HepG2 (cell line): Measurements from ENCODE around the gene MMP24OS. TPM values are rescaled to one million over a fixed set of nuclear protein-coding genes. Genes with fewer than 3 reads are reported as not detected.

ENCODE experiments used
- AGO2 ChIP-seq: fragments of 200-400 bp; formaldehyde crosslinking; optimal IDR thresholded peaks from 2 replicates; pipeline ENCODE3; 2017; ENCODE audit warnings: mild to moderate bottlenecking, low read depth, low read length, moderate library complexity
- BCL6 ChIP-seq: IDR thresholded peaks from 2 replicates; pipeline ENCODE4 v1.6.1; 2016; ENCODE audit warnings: missing genetic modification reagents, missing compliant biosample characterization
- BORCS8-MEF2B ChIP-seq: sonication (generic); formaldehyde crosslinking; IDR thresholded peaks from 2 replicates; pipeline ENCODE4 v1.8.0; 2022; ENCODE audit warnings: mild to moderate bottlenecking, missing genetic modification reagents
- BRD4 ChIP-seq: sonication (generic); formaldehyde crosslinking; IDR thresholded peaks from 2 replicates; pipeline ENCODE4 v1.4.0; 2020; ENCODE audit warnings: missing genetic modification reagents
- ETV6 ChIP-seq: sonication (generic); formaldehyde crosslinking; conservative IDR thresholded peaks from 2 replicates; pipeline ENCODE4 v1.4.0; 2020; ENCODE audit warnings: missing genetic modification reagents
- HES4 ChIP-seq: sonication (generic); formaldehyde crosslinking; IDR thresholded peaks from 2 replicates; pipeline ENCODE4 v1.9.0; 2021; ENCODE audit warnings: mild to moderate bottlenecking, missing genetic modification reagents, borderline replicate concordance
- KAT7 ChIP-seq: IDR thresholded peaks from 2 replicates; pipeline ENCODE4 v1.6.1; 2018; ENCODE audit warnings: borderline replicate concordance, missing compliant biosample characterization
- KLF6 ChIP-seq: IDR thresholded peaks from 2 replicates; pipeline ENCODE4 v1.8.0; 2016; ENCODE audit warnings: missing biosample characterization, missing genetic modification reagents
- MEIS1 ChIP-seq: sonication (generic); formaldehyde crosslinking; IDR thresholded peaks from 2 replicates; pipeline ENCODE4 v1.9.0; 2021; ENCODE audit warnings: mild to moderate bottlenecking, missing genetic modification reagents, moderate library complexity, borderline replicate concordance
- MXD4 ChIP-seq: IDR thresholded peaks from 2 replicates; pipeline ENCODE4 v1.6.1; 2016; ENCODE audit warnings: mild to moderate bottlenecking, missing biosample characterization, missing genetic modification reagents
- NONO ChIP-seq, 2 experiments: fragments of 450-650 bp in 1 of 2; sonication (generic) in 1 of 2; formaldehyde crosslinking in 1 of 2; IDR thresholded peaks in 1 of 2; conservative IDR thresholded peaks in 1 of 2; 2 replicates each; pipeline versions ENCODE4 v1.6.1 to v1.8.0; 2017 to 2022; ENCODE audit warnings: mild to moderate bottlenecking in 1 of 2, missing genetic modification reagents in 1 of 2, moderate library complexity in 1 of 2
- U2AF1 ChIP-seq: fragments of 200-400 bp; formaldehyde crosslinking; optimal IDR thresholded peaks from 2 replicates; pipeline ENCODE3; 2017; ENCODE audit warnings: mild to moderate bottlenecking, low read depth, low read length
- ZBTB1 ChIP-seq: sonication (generic); formaldehyde crosslinking; IDR thresholded peaks from 2 replicates; pipeline ENCODE4 v1.4.0; 2020; ENCODE audit warnings: missing genetic modification reagents, borderline replicate concordance
- ZFP41 ChIP-seq: sonication (generic); formaldehyde crosslinking; IDR thresholded peaks from 2 replicates; pipeline ENCODE4 v1.4.0; 2020; ENCODE audit warnings: mild to moderate bottlenecking, missing genetic modification reagents, borderline replicate concordance
- ZMYM4 ChIP-seq: sonication (generic); formaldehyde crosslinking; IDR thresholded peaks from 2 replicates; pipeline ENCODE4 v1.8.1; 2023; ENCODE audit warnings: mild to moderate bottlenecking, missing genetic modification reagents
- ZNF333 ChIP-seq: sonication (generic); formaldehyde crosslinking; IDR thresholded peaks from 2 replicates; pipeline ENCODE4 v1.4.0; 2020; ENCODE audit warnings: mild to moderate bottlenecking, missing genetic modification reagents, borderline replicate concordance
- ZNF703 ChIP-seq: sonication (generic); formaldehyde crosslinking; IDR thresholded peaks from 2 replicates; pipeline ENCODE4 v1.5.1; 2020; ENCODE audit warnings: missing genetic modification reagents, mild to moderate bottlenecking, moderate library complexity, borderline replicate concordance
- ZNF709 ChIP-seq: sonication (generic); formaldehyde crosslinking; IDR thresholded peaks from 2 replicates; pipeline ENCODE4 v1.5.0; 2020; ENCODE audit warnings: mild to moderate bottlenecking, missing genetic modification reagents
- ZNF883 ChIP-seq: sonication (generic); formaldehyde crosslinking; IDR thresholded peaks from 2 replicates; pipeline ENCODE4 v1.5.1; 2020; ENCODE audit warnings: mild to moderate bottlenecking, missing genetic modification reagents; ENCODE audit errors: not compliant biosample characterization
- polyA plus RNA-seq, 8 experiments: library from polyadenylated mRNA; depleted of rRNA in 3 of 8; stranded (reverse) in 7 of 8; unstranded in 1 of 8; fragments of >200 nt; fragmentation: Illumina TruSeq in 4 of 8; extraction: Trizol in 4 of 8; gene quantifications; 2 replicates each; pipeline versions ENCODE4 v1.2.1 to v1.2.3, GENCODE V29; 2011 to 2016; ENCODE audit warnings: low read depth in 4 of 8, missing spikeins in 1 of 8, mixed read lengths in 1 of 8; ENCODE audit not compliant: insufficient read depth in 1 of 8
- total RNA-seq, 5 experiments: library from RNA; depleted of rRNA; stranded (reverse); fragments of >200 nt; fragmentation: Illumina TruSeq; extraction: Trizol; gene quantifications; 2 replicates each; pipeline ENCODE4 v1.2.3, GENCODE V29; 2016; ENCODE audit warnings: low read depth in 1 of 5
- TF ChIP-seq, protein P1 (sequence below): sonication (generic); formaldehyde crosslinking; conservative IDR thresholded peaks from 2 replicates; pipeline ENCODE4 v1.4.0; 2020; ENCODE audit warnings: missing genetic modification reagents
- TF ChIP-seq, protein P2 (sequence below): sonication (generic); formaldehyde crosslinking; IDR thresholded peaks from 2 replicates; pipeline ENCODE4 v1.4.0; 2020; ENCODE audit warnings: mild to moderate bottlenecking, missing genetic modification reagents
- TF ChIP-seq, protein P3 (sequence below): sonication (generic); formaldehyde crosslinking; IDR thresholded peaks from 2 replicates; pipeline ENCODE4 v1.8.0; 2022; ENCODE audit warnings: mild to moderate bottlenecking, missing genetic modification reagents, moderate library complexity

MMP24OS gene
- total and polyA plus RNA-seq, 2 of the 13 experiments (the other 11 are each of a cell fraction or from before 2014, with no cell fraction given) = 6.0 to 8.5 TPM

DNA sequence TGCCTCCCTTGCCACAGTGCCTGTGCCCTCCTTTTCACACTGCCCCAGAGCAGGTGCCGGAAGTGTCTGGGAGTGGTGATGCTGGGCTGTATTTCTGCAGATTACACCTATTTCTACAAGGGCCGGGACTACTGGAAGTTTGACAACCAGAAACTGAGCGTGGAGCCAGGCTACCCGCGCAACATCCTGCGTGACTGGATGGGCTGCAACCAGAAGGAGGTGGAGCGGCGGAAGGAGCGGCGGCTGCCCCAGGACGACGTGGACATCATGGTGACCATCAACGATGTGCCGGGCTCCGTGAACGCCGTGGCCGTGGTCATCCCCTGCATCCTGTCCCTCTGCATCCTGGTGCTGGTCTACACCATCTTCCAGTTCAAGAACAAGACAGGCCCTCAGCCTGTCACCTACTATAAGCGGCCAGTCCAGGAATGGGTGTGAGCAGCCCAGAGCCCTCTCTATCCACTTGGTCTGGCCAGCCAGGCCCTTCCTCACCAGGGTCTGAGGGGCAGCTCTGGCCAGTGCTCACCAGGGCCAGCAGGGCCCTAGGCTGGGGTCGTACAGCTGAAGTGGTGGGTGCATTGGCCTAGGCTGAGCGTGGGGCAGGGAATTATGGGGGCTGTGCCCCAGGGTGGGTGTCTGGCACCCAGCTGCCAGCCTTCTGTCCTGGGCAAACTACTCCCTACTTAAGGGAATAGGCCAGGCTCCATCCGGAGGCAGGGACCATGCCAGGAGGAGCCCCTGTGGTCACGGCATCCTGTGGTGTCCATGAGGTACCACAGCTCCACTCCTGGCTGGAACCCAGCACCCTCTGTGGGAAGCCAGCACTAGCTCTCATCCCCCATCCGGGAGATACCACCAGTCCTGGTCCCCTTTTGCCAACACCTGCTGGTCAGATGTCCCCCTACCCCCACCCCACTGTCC is 3.5 kb downstream of the MMP24OS start (continued):
- TF ChIP-seq ZNF703 (CRISPR knock-in tag) (no peak), MEIS1 (CRISPR knock-in tag) (no peak), AGO2 (peak; percentile 96), ZFP41 (CRISPR knock-in tag) (no peak), ZNF709 (0 out of 2 replicates have a peak, but pooled peaks have one; percentile 29), BRD4 (CRISPR knock-in tag) (0 out of 2 replicates have a peak, but pooled peaks have one; percentile 35), KLF6 (CRISPR knock-in tag) (no peak), BCL6 (CRISPR knock-in tag) (no peak), HES4 (CRISPR knock-in tag) (0 out of 2 replicates have a peak, but pooled peaks have one; percentile 41), U2AF1 (no peak), ETV6 (CRISPR knock-in tag) (no peak), KAT7 (CRISPR knock-in tag) (no peak), MXD4 (CRISPR knock-in tag) (no peak), BORCS8-MEF2B (CRISPR knock-in tag) (no peak), ZBTB1 (CRISPR knock-in tag) (no peak), ZNF333 (CRISPR knock-in tag) (0 out of 2 replicates have a peak, but pooled peaks have one; percentile 23), NONO (IDR thresholded peaks at IDR 0.05) (no peak), NONO (CRISPR knock-in tag; conservative IDR thresholded peaks at IDR 0.05) (peak; percentile 41; the same call in 1 of the 2 replicates), ZMYM4 (no peak), ZNF883 (CRISPR knock-in tag) (no peak)
- TF ChIP-seq, protein P1, sequence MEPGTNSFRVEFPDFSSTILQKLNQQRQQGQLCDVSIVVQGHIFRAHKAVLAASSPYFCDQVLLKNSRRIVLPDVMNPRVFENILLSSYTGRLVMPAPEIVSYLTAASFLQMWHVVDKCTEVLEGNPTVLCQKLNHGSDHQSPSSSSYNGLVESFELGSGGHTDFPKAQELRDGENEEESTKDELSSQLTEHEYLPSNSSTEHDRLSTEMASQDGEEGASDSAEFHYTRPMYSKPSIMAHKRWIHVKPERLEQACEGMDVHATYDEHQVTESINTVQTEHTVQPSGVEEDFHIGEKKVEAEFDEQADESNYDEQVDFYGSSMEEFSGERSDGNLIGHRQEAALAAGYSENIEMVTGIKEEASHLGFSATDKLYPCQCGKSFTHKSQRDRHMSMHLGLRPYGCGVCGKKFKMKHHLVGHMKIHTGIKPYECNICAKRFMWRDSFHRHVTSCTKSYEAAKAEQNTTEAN (CRISPR knock-in tag) = no peak
- TF ChIP-seq, protein P2, sequence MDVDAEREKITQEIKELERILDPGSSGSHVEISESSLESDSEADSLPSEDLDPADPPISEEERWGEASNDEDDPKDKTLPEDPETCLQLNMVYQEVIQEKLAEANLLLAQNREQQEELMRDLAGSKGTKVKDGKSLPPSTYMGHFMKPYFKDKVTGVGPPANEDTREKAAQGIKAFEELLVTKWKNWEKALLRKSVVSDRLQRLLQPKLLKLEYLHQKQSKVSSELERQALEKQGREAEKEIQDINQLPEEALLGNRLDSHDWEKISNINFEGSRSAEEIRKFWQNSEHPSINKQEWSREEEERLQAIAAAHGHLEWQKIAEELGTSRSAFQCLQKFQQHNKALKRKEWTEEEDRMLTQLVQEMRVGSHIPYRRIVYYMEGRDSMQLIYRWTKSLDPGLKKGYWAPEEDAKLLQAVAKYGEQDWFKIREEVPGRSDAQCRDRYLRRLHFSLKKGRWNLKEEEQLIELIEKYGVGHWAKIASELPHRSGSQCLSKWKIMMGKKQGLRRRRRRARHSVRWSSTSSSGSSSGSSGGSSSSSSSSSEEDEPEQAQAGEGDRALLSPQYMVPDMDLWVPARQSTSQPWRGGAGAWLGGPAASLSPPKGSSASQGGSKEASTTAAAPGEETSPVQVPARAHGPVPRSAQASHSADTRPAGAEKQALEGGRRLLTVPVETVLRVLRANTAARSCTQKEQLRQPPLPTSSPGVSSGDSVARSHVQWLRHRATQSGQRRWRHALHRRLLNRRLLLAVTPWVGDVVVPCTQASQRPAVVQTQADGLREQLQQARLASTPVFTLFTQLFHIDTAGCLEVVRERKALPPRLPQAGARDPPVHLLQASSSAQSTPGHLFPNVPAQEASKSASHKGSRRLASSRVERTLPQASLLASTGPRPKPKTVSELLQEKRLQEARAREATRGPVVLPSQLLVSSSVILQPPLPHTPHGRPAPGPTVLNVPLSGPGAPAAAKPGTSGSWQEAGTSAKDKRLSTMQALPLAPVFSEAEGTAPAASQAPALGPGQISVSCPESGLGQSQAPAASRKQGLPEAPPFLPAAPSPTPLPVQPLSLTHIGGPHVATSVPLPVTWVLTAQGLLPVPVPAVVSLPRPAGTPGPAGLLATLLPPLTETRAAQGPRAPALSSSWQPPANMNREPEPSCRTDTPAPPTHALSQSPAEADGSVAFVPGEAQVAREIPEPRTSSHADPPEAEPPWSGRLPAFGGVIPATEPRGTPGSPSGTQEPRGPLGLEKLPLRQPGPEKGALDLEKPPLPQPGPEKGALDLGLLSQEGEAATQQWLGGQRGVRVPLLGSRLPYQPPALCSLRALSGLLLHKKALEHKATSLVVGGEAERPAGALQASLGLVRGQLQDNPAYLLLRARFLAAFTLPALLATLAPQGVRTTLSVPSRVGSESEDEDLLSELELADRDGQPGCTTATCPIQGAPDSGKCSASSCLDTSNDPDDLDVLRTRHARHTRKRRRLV = no peak
- TF ChIP-seq, protein P3, sequence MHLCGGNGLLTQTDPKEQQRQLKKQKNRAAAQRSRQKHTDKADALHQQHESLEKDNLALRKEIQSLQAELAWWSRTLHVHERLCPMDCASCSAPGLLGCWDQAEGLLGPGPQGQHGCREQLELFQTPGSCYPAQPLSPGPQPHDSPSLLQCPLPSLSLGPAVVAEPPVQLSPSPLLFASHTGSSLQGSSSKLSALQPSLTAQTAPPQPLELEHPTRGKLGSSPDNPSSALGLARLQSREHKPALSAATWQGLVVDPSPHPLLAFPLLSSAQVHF = 0 out of 2 replicates have a peak, but pooled peaks have one; percentile 30
